NB4 (cell line): ENCODE results near the gene PIP4K2A.
A peak's percentile ranks its signal among the peaks of the same experiment; 100 is the strongest.

ENCODE experiments used
- DNase-seq: peaks from one replicate; pipeline ENCODE4 v3.0.0; 2010; ENCODE audit warnings: low read depth
- H3K4me3 ChIP-seq: one replicate; pipeline ENCODE4 v1.5.1; 2011; ENCODE audit warnings: mild to moderate bottlenecking, low read depth, low read length, moderate library complexity
- CTCF ChIP-seq: IDR thresholded peaks from one replicate; pipeline ENCODE4 v1.5.1; 2012; ENCODE audit warnings: low read depth, low read length
- MAX ChIP-seq: IDR thresholded peaks from 2 replicates; pipeline ENCODE4 v1.6.1; 2011; ENCODE audit warnings: low read depth, low read length
- MYC ChIP-seq: IDR thresholded peaks from 2 replicates; pipeline ENCODE4 v1.6.1; 2011; ENCODE audit warnings: low read depth, low read length
- POLR2A ChIP-seq: IDR thresholded peaks from 2 replicates; pipeline ENCODE4 v1.6.1; 2011; ENCODE audit warnings: mild to moderate bottlenecking; ENCODE audit not compliant: insufficient read length; ENCODE audit errors: extremely low read depth

The PIP4K2A gene

GRCh38 chr10:22505911-22506685 lies 208.3 kb downstream of the PIP4K2A start:
- no peak overlapping the region for H3K4me3 ChIP-seq
- peak; percentile 3 for DNase-seq
- TF ChIP-seq CTCF (no peak), POLR2A (no peak), MYC (no peak), MAX (no peak)

GRCh38 chr10:22504766-22505165 lies 209.6 kb downstream of the PIP4K2A start:
- H3K4me3 ChIP-seq, result no peak overlapping the region

GRCh38 chr10:22503315-22504088 lies 210.9 kb downstream of the PIP4K2A start:
- DNase-seq, result no peak
- no peak overlapping the region for H3K4me3 ChIP-seq
- no peak for TF ChIP-seq CTCF
- no peak for TF ChIP-seq MAX
- no peak for TF ChIP-seq POLR2A
- TF ChIP-seq MYC, result no peak

More at GRCh38 chr10:22504766-22505165, 209.6 kb downstream of the PIP4K2A start:
- no peak for DNase-seq
- no peak for TF ChIP-seq MYC
- no peak for TF ChIP-seq POLR2A
- no peak for TF ChIP-seq CTCF
- TF ChIP-seq MAX, result no peak

- no peak for TF ChIP-seq POLR2A
- no peak for TF ChIP-seq MAX
- no peak for TF ChIP-seq CTCF
- no peak for TF ChIP-seq MYC
- DNase-seq, result no peak
- no peak overlapping the region for H3K4me3 ChIP-seq
Observed at GRCh38 chr10:22501863-22502262, 212.5 kb downstream of the PIP4K2A start.

- no peak for TF ChIP-seq POLR2A
- no peak for TF ChIP-seq MAX
- no peak for TF ChIP-seq CTCF
- TF ChIP-seq MYC, result no peak
- no peak for DNase-seq
- H3K4me3 ChIP-seq, result no peak overlapping the region
Observed at GRCh38 chr10:22501413-22501812, 213.0 kb downstream of the PIP4K2A start.
